ENCODE data around the gene ABCA5.

Gene ABCA5

DNA sequence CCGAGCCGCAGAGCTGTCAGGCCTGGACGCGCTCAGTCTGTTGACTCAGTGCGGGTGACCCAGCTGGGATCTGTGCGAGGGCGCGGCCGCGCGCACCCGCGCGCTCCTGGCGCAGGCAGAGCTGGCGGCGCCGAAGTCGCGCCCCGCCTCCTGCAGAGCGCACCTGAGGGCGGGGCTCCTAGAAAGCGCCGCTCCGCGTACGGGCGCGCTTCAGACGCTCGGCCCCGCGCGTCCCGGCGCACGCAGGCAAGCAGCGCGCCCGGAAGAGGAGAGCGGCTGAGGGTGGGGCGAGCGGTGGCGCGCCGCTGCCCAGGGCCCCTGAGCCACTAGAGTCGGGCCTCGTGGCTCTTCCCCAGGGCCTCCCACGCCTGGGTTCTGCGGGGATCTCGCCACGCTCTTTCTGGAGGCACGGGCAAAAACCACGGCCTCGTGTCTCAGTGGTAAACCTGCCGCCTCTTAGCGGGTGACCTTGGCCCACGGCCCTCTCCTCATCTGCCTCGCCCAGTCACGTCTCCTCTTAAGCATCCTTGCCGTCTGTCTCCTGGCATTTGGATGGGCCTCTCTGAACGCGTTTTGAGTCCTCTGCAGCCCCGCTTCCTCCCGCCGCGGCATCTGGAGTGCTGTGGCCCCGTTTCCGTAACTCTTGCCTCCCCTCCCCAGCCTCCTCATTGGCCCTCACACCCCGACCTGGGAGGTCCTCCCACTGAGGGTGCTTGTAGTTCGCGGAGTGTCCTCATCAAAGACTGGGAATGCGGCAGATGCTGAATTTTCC, at the start of gene ABCA5:
TSS of gene ABCA5 (minus strand) at position 74 of the 772 bp plus-strand sequence. CDS start 12,718 bp downstream, outside the sequence.
- Histone ChIP-seq H3K4me1 (peaks cover 0 to 16% (median 6%) of the 10 kb centered on the region in 4 donors), H3K27me3 (no peaks in the 10 kb centered on the region), H3K27ac (peak within 1 kb of the TSS; percentile 80 to 85), H3K36me3 (no peaks in the 10 kb centered on the region), H3K9me3 (no peaks in the 10 kb centered on the region), H3K4me3 (peak within 1 kb of the TSS; percentile 65 to 87)
- intact Hi-C loops (cut with DNase I; ENCODE audit: low total_unique reads): no loop called here
- DNase-seq: peak; percentile 74 to 88
- TF ChIP-seq, protein P1, sequence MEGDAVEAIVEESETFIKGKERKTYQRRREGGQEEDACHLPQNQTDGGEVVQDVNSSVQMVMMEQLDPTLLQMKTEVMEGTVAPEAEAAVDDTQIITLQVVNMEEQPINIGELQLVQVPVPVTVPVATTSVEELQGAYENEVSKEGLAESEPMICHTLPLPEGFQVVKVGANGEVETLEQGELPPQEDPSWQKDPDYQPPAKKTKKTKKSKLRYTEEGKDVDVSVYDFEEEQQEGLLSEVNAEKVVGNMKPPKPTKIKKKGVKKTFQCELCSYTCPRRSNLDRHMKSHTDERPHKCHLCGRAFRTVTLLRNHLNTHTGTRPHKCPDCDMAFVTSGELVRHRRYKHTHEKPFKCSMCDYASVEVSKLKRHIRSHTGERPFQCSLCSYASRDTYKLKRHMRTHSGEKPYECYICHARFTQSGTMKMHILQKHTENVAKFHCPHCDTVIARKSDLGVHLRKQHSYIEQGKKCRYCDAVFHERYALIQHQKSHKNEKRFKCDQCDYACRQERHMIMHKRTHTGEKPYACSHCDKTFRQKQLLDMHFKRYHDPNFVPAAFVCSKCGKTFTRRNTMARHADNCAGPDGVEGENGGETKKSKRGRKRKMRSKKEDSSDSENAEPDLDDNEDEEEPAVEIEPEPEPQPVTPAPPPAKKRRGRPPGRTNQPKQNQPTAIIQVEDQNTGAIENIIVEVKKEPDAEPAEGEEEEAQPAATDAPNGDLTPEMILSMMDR (IDR thresholded peaks at IDR 0.05): no peak

- H3K4me1 ChIP-seq: no peaks in the 10 kb centered on the region
- no peaks in the 10 kb centered on the region for H3K27me3 ChIP-seq
- intact Hi-C loops (cut with DNase I; ENCODE audit: low total_unique reads): no loop called here
- TF ChIP-seq, protein P1 (IDR thresholded peaks at IDR 0.05): no peak
- no peak for DNase-seq
- no peaks in the 10 kb centered on the region for H3K9me3 ChIP-seq
- H3K27ac ChIP-seq: no peak overlapping the region
- H3K36me3 ChIP-seq: no peaks in the 10 kb centered on the region
- H3K4me3 ChIP-seq: no peak overlapping the region
These were observed 48.3 kb upstream of the ABCA5 start for GRCh38 chr17:69375229-69375628.

DNA sequence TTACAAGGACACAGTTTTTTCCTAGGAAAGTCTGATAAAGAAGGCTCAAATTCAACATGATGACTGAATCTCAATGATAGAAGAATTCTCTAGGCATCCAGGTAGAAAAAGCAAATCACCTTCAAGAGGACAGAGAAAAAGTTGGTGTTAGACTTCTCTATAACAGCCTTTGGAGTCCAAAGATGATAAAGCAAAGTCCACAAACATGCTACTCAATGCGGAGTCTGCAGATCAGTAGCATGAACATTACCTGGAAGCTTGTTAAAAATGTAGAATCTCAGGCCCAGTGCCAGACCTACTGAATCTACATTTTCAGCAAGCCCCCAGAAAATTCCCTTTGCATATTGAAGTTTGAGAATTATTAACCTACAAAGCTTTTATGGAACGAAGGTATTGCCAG, 46.1 kb upstream of the ABCA5 start:
- no peaks in the 10 kb centered on the region for H3K4me1 ChIP-seq
- no peak overlapping the region for H3K27ac ChIP-seq
- TF ChIP-seq, protein P1 (IDR thresholded peaks at IDR 0.05): no peak
- no peaks in the 10 kb centered on the region for H3K9me3 ChIP-seq
- no peak overlapping the region for H3K4me3 ChIP-seq
- H3K27me3 ChIP-seq: no peaks in the 10 kb centered on the region
- no peaks in the 10 kb centered on the region for H3K36me3 ChIP-seq
- no peak for DNase-seq
- intact Hi-C loops (cut with DNase I; ENCODE audit: low total_unique reads): no loop called here

DNA sequence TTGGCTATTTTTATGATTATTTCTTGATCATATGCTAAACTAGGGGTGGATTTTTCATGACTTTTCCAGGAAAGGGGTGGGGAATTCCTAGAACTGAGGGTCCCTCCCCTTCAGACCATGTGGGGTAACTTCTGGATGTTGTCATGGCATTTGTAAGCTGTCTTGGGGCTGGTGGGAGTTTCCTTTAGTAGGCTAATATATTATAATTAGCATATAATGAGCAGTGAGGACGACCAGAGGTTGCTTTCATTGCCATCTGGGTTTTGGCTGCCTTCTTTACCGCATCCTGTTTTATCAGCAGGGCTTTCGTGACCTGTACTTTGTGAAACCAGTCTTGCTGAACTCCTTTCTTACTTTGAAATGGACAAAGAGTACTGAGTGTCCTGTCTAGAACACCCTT, 40.4 kb upstream of the ABCA5 start:
- Histone ChIP-seq H3K27ac (no peak overlapping the region), H3K4me1 (no peaks in the 10 kb centered on the region), H3K9me3 (no peaks in the 10 kb centered on the region), H3K36me3 (no peaks in the 10 kb centered on the region), H3K4me3 (no peak overlapping the region), H3K27me3 (no peaks in the 10 kb centered on the region)
- no peak for DNase-seq
- TF ChIP-seq, protein P1 (IDR thresholded peaks at IDR 0.05): no peak
- intact Hi-C loops (cut with DNase I; ENCODE audit: low total_unique reads): no loop called here

GRCh38 chr17:69363488-69364210, 36.7 kb upstream of the ABCA5 start:
- H3K4me3 ChIP-seq: no peak overlapping the region
- no peaks in the 10 kb centered on the region for H3K36me3 ChIP-seq
- H3K9me3 ChIP-seq: no peaks in the 10 kb centered on the region
- intact Hi-C loops (cut with DNase I; ENCODE audit: low total_unique reads): no loop called here
- no peak overlapping the region for H3K27ac ChIP-seq
- TF ChIP-seq, protein P1 (IDR thresholded peaks at IDR 0.05): no peak
- no peaks in the 10 kb centered on the region for H3K27me3 ChIP-seq
- no peak for DNase-seq
- no peaks in the 10 kb centered on the region for H3K4me1 ChIP-seq
